NCI-H2029 treated with DMSO at 0.1 percent for 48 hours (cell line): ENCODE data around the gene ABLIM1.
"Not testable (repeated sequence)": the region's sequence is repeated elsewhere in the genome, so short reads cannot be mapped to it uniquely, and the experiment has no call there.

Experiments
- DNase-seq: peaks from one replicate; lab custom pipeline; 2025; lab: John Stamatoyannopoulos, UW

The ABLIM1 gene

DNA sequence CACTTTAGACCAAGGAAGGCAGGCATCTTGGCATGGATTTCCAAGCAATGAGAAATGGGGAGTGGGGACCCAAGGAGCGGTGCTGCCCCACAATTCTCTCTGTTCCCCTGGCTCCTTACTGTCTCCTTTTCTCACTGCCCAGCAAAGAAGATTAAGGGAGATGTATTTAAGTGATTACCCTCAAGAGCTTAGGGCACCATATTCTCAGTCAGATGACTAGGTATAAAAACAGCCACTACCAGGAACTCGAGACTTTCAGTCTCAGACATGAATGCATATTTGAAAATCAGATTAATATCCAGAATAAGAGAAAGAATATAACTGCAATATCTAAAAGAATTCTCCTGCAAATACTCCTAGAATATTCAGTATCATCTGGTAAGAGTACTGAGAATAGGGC lies at the start of gene ABLIM1:
Gene ABLIM1 (minus strand): TSS at position 101 of the 400 bp plus-strand sequence. CDS start 75 bp downstream, at position 26.
- no peak for DNase-seq

DNA sequence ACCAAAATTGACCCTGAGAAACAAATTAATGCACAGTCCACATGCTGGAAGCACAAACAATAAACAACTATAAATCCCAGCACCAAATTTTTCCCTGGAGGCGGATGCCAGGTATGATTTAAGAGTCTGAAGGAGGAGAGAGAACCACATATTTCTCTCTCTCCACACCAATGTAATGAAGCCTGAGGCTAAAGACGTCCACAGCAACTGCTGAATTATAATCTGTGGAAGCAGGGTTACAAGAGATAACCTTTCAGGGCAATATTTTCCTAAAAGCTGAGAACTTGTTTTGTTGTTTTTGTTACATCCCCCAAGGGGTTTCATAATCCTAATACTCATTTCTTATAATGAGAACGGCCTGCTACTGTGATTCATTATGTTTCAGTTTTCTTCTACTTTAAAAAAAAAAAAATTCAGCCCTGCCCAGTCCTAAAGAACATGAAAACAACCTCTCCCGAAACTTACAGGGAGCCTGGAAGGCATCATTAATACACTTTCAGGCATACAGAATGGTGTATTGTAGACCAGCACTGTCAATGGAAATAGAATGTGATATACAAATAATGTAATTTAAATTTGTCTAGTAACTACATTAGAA lies 48.5 kb upstream of the ABLIM1 start:
- no peak for DNase-seq

DNA sequence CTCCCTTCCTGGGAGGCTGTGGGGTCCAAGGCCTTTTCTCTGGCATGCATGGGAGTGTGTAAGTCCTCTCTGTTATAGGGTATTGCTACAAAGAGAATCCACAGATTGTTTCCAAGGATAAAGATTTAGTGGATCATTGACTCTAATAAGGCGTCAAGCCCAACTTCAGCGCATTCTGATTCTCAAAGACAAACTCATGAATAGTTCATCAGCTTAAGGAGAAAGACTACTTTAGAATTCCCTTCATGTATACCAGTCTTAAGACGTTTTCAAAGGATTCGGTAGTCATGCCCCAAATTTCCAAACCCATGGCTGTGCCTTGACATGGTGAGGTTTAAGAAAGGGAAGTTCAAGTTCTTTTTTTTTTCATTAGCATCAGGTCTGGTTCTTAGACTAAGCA lies 46.6 kb upstream of the ABLIM1 start:
- no peak for DNase-seq

DNA sequence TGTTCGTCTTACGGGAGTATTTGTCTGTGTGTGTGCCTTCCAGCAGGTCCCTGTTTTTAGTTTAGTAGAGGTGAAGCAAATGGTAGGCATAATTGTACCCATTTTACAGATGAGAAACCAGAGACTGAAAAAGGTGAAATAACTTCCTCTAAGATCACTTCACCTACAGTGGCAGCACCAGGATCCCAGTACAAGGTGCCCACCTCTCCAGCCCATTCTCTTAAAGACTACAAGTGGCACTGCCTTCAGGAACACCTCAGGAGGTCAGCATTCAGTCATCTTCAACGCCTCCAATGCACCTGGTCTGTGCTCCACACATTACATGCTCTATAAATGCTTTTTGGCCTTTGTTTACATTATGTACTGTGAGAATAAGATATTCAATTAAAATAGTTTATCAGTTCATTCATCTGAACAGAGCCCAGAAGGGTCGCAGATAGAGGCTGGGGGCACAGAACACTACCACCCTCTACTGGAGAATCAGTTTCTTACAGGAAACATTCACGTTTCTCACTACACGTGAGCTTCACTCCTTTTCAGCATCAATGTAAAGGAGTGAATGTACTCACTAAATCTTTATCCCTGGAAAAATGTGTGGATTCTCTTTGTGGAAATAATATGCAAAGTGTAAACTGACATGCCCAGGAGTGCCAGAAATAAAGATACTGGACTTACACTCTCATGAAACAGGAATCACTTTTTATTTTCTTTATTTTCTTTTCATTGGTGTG lies 45.5 kb upstream of the ABLIM1 start:
- no peak for DNase-seq

DNA sequence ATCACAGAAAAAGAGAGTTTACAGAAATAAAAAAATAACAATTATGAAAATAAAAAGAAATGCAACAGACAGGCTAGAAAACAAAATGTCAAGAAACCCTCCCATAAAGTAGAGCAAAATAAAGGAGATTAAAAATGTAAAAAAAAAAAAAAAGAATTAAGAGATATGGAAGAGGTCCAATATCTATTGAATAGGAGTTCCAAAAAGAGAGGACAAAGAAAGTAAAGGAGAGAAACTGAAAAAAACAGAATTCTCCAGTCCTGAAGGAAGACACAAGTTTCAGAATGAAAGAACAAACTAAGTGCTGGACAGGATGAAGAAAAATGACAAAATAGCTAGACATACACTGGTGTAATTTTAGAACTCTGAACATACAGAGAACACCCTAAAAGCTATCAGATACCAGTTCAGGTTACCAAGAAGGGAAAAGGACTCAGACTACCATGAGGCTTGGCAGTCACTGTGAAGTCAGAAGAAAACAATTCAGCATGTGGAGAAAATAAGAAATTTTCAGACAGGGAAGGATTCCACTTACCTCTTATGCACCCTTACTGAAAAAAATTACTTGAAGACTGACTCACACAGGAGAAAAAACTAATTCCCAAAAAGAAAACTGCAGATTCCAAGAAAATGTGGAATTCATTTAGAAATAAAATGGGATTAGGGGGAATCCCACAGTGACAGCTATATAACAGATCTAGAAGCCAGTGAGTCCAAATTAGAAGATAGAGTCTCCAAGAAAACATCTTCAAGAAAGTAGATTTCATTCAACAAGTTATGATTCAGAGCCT lies 40.4 kb upstream of the ABLIM1 start:
- no peak for DNase-seq

DNA sequence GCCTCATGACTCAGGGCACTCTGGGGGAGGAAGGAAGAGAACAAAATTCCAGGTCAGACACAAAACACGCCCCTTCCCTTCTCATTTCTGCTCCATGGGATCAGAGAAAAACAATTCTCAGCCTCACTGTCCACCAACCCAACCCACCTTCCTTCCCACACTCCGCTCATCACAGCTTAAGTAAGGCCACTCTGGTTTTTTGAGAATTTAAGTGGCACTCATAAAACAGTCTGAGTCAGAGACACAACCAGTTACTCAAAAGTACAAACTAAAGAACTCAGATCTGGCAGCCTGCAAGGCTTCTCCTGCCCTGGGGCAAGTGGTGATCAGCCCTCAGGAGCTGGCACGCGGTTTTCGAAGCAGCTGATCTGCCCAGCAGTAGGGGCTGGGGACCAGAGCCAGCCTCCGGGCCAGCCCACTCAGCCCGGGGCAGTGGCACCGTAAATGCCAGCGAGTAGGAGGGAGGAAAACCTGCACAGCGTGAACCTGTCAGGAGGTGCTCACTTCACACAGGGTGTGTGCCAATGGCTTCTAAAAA lies 39.1 kb upstream of the ABLIM1 start:
- DNase-seq = no peak

DNA sequence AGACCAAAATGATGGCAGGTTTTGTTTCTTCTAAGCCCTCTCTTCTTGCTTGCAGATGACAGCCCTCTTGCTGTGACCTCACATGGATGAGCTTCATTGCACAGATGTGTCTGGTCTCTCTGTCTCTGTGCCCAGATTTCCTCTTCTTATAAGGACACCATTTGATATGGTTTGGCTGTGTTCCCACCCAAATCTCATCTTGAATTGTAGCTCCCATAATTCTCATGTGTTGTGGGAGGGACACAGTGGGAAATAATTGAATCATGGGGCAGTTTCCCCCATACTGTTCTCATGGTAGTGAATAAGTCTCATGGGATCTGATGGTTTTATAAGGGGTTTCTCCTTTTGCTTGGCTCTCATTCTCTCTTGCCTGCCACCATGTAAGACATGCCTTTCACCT lies 38.2 kb upstream of the ABLIM1 start:
- DNase-seq = not testable (repeated sequence)

DNA sequence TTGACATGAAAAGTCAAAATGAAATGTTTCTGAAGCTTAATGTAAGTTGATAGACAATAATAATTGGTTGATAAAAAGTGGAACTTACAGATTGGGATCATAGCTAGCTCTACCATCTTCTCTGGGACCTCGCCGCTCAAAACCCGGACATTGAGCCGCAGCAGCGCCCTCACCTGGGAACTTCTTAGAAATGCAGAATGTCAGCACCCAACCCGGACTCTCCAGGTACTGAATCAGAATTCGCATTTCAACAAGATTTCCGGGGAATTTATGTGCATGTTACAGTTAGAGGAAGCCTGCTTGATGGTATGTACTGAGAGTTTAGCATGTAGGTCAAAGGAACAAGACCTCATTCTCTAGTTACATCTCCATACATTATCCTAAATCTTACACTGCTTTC lies 36.7 kb upstream of the ABLIM1 start:
- DNase-seq = no peak

DNA sequence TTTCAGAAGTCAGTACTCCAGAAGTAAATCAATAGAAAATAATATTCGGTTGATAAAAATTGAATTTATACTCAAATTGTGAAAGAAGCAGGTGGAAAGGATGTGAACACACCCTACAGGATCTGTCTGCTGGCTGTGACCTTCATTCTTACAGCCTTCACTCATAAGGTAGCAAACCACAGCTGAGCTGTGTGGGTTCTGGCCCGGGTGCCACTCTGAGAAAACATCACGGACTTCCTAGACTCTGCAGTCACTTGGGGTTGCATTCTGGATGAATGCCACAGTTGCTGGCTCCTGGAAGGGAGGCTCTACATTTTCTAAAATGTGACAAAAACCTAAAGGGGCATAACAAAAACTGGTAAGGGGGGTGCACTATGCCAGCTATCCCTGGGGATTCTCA lies 36.0 kb upstream of the ABLIM1 start:
- no peak for DNase-seq

DNA sequence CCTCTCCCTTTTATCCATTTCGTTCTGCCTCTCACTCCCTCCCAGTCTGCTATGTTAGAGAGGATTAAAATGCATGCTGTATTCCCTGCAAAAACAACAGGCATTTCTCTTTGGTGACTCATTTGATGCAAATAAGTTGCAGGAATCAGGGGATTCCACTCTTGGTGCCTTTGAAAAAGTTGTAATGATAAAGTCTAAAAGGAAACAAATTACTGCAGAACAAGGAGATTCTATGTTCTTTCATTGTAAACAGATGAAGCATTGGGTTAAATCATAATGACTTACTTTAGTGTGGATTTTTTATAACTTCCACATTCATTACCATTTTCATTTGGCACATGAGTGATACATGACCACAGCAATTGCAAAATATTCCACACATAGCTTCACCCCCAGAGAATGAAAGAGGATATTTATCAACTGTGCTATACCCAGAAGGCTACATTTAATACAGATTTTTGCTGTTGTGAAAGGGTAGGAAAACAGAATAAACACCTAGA lies 33.4 kb upstream of the ABLIM1 start:
- no peak for DNase-seq

DNA sequence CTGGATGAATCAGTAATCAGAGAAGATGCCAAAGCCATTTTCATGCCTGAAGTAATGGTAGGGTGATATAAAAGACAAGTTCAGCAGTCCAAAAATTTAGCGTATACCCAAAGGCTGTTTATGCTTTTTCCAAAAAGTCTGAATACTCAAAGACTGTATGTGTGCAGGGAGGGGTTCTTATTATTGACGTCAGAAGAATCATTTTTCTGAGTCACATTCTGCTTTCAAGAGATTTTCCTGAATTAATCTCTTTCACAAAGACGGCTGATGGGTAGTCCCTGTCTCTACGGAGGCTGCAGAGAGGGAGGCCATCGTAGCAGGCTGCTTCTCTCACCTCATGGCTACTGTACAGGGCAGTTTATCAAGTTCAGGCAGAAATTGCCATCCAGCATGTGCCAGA lies 30.7 kb upstream of the ABLIM1 start:
- DNase-seq = no peak

DNA sequence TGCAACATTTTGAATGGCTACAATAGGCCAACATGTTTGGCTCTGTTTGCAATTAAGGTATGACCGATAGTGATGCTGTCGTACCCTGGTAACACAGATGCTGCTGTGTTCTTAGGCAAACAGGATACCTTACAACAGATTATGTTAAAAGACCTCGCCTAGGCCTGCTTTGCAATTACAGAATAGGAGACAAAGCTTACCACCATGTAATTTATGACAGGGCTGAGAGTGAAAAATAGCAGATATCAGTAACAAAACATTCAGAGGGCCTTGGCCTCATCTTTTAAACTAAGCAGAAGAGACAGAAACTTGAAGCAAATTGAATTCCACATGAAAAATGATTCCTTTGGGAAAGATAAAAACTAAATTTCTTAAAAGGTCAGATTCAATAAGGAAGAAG lies 29.4 kb upstream of the ABLIM1 start:
- DNase-seq = no peak

DNA sequence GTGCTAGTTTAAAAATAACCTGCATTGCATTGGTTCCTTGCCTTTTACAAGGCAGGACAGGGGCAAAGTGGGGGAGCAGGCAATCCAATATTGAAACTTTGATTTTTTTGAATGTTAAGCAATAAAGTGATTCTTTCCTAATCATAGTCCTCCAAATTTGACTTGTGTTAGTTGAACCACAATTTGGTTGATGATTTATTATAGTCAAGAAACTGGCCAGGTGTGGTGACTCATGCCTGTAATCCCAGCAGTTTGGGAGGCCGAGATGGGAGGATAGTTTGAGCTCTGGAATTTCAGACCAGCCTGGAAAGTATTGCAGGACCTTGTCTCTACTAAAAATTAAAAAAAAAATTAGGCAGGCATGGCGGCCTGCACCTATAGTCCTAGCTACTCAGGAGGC lies 27.9 kb upstream of the ABLIM1 start:
- DNase-seq = no peak

DNA sequence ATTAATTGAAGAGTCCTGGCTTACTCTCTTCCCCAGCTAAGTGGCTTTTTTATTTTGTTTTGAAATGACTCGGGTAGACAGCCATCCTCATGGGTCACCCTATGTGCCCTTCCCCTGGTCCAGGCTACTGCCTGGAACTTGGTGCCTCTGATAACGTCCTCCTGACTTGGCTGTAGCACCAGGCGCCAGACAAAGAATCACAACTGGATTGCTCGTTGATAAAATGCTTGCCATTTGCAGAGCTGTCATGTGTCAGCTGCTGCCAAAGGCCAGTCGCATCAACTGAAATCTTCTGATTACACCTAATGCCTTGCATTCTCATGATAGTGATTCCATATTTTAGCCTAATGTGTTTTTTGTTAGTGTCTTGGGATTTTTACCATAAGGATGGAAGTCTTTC lies 27.4 kb upstream of the ABLIM1 start:
- DNase-seq = no peak

DNA sequence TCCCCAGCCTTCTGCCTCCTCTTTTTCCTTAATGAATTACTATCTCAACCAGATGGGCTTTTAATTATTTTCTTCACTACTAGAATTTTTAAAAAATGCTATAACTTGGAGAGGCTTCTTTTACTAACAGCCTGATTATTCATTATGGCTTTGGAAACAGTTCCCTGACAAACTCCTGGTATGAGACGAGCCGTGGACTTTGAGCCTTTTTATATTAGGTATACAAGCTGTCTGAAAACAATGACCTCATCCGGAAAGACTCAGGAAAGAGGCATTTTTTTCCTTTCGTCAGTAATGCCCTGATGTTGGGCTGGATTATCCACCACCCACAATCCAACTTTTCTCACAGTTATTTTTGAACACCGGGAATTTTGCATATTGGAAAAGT lies 26.7 kb upstream of the ABLIM1 start:
- no peak for DNase-seq

DNA sequence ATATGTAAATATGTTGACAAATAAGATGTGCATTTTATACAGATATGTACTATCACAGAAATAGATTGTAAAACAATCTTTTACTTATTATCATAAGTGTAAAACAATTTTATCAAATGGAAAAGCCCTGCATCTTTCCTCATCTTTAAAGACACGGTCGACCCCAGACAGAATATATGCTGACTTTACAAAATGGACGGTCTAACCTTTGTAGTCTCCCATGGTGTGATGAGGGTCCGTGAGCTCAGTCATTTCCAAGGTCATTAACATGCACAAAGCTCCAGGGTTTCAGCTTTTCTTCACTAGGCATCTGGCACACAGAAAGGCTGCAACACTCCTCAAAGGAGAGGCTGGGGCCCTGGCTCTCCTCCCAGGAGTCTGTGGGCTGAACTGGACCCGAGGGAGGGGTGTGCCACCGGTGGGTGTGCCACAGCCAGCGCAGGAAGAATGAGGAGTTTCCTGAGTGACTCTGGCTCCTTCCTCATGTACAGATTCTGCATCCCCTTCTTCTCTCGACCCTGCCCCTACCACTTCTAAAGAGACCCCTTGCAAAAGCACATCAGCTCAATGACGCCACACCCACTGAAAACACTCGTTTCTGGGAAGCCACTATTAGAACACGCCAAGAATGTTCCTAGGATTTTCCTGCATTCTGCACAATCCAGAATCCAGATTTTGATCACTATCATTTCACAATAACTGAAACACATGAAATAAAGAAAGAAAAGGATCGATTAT lies 26.2 kb upstream of the ABLIM1 start:
- DNase-seq = no peak

DNA sequence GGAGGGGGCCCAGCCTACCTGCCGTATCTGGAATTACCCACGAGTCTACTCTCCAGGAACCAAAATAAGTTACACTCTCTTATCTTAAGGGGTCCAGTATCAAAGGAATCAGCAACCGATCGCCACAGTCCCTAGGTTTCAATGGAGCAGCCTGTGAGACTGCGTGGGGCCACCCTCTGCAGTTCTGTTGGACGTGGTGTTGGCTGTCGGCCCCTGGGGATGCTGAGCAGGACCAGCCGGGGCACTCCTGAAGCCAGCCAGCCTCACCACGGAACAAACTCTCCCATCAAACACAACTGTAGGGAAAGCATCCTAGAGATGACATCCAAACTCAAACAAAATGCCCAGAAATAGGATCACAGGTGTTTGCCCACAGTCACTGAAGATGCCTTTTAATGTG lies 25.5 kb upstream of the ABLIM1 start:
- DNase-seq = no peak

DNA sequence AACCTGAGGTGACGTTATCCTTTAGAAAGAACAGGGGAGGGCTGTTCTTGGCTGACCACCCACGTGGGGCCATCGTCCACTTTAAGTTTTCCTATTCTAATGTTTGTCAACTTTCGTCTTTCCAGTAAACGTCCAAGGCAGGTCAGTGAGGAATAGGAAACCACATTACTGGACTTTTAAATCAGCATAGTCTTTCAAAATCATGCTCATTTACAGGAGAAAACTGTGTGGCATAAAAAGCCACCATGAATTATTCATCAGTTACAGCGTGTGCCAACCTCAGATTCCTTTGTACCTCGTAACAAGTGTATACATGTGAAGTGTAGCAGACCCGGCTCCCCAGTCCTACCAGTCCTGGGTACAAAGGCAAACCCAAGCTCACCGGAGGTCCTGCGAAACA lies 25.1 kb upstream of the ABLIM1 start:
- no peak for DNase-seq

DNA sequence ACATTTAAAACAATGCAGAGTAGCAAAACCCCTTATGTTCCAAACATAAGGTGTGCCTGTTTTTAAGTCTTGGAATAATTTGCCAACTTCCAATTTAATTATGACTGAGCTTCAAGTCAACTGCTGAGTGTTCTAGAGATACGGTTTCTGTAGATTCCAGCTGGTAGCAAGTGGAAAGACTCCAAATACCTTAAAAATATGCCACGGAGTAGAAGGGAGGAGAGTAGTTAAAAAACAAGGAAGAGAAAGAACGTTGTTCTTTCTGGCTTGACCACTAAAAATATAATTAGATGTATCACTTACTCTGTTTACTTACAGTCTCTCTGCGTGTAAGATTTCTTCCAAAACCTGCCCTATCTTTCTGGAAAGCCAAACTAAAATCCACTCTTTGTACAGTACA lies 24.5 kb upstream of the ABLIM1 start:
- no peak for DNase-seq

DNA sequence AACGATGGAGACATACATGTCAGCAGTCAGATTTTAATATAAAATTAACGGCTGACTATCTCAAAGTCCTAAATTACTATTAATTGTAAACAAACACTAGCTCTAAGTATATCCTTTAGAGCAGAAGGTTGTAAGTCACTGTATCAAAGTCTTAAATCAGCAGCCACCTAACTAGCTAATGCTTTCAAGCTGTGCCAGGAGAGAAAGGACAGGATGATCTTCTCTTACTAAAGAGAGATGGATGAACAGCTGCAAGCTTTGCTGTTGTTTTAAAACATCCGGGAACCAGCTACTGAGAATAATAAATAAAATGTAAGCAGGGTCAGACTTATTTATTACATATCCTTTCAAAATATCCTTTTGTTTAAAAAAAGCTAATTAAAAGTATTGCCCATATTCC lies 24.0 kb upstream of the ABLIM1 start:
- no peak for DNase-seq

DNA sequence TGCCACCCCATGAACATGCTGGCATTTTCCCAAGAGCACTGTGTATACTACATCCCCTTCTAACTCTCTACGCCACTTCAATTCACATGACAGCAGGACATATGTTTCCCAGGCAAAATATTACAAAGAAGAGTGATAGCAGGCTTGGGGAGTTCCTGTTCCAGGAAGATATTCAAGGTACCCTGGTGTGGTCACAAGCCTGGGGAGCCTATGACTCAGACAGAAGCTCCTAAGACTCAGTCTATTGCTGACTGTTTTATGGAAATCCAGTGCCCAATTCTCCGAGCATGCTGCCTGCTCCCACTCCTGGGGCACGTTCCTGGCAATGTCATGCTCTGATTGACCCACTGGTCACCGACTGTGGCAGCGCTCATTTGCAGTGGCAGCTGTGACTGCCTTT lies 23.5 kb upstream of the ABLIM1 start:
- no peak for DNase-seq

DNA sequence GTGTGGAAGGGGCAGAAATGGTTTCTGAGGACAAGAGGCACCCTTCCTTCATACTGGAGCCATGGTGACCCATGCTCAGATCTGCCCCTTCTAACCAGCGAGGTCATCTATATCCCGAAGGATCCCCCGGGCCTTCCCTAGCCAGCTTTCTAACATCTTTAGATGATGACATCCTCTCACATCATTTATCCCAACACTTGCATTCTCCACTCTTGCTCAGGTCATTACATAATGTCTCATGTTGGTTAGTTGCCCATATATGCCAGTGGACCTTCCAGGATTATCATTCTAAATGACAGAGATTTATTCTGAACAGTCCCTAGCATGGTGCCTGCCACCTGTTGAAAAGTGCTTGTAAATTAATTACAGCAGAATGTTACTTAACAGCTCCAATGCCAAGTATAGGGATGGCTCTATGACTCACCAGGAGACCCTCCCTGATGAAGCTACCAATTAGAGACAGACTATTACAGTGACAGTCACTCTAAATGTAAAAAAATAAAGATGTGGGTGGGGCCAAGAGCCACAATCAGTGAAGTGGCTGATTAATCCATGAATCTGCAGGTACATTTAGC lies 22.6 kb upstream of the ABLIM1 start:
- DNase-seq = no peak
